CD4-positive, alpha-beta T cell treated with Interleukin-1 beta for 1 hour (primary cell): ENCODE data around the gene C11orf42.

Experiments used
- DNase-seq, 2 donors: peaks; one replicate each; pipeline ENCODE4 v3.0.0-alpha.2; 2020 to 2022

Gene C11orf42

DNA sequence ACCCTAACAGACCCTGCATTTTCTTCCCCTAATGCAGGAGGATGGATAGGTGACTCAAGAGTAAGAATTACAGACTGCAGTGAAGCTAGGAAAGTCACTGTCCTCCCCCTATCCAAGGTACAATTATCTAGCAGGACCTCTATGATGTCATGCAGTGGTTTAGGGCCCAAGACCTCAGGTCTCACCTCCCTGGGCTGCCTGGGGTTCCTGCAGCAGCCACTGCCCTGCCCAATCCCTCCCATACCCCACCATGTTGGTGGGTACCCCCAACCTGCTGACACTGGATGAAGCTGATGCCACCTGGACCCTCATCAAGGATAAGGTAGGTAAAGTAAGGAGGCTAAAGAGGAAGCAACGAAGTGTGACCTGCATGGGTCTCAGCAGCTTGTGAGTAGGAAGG is at the start of gene C11orf42:
TSS of gene C11orf42 (plus strand) at position 192 of the 400 bp plus-strand sequence. CDS start at position 251, 59 bp downstream.
- DNase-seq = no peak

GRCh38 chr11:6156628-6157359 is 48.6 kb upstream of the C11orf42 start:
- peak in 1 of 2 donors; percentile 0 for DNase-seq

DNA sequence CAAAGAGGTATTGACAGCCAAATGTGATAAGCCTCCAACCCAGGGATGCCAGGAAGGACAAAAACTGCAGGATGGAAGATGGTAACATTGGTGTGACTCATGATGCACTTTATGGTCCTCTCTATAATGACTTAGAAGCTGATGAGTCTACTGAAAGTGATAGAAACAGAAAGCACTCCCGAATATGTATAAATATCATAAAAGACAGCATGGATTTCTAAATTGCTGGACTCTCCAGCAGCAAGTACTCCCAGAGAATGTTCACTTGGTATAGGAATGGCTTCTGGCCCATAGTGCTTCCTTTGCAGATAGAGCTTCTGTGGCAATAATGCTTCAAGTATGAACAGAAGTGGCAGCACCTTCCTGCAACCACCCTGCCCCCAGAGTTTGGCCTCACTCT is 35.1 kb upstream of the C11orf42 start, which contains the start of gene OR52B2:
TSS of gene OR52B2 (minus strand) at position 101 of the 400 bp plus-strand sequence. CDS start at position 101, 0 bp downstream.
- no peak for DNase-seq

- DNase-seq = no peak
Measured at GRCh38 chr11:6175440-6175839, 29.9 kb upstream of the C11orf42 start.

DNA sequence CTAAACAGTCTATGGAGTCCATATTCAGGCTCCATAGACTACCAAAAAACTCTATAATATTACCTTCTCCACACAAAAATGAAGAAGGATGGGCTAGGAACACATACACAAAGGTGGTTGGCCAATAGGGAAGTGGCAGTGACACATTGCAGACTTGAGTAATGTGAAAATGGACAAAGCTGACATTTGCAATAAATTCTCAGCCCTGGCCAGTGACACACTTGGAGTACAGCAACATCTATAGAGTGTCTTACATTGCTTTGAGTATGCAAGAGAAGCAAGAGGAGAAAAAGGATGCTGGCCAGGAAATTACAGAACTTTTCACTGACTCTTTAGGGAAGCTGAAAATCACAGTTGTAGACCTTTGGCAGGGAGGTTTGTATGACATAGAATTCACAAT is 13.6 kb upstream of the C11orf42 start:
- peak in 1 of 2 donors; percentile 42 for DNase-seq

- DNase-seq = no peak
Measured at GRCh38 chr11:6194065-6194581, 11.2 kb upstream of the C11orf42 start.

DNA sequence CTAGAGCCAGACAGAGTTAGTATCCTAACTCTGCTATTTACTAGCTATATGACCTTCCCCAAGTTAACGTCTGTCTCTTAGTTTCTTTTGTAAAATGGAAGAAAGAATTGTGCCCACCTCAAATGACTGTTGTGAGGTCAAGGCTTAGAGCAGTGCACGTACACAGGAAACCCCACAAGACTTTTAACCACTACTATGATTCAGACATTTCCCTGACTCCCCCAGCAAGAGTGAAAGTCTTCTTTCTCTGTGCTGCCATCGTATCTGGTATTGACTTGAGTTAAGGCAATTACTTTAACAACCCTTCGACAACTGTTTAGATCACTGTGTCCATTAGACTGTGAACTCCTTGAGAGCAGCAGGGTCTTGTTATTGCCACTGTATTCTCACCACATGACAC is 9.0 kb upstream of the C11orf42 start:
- no peak for DNase-seq

GRCh38 chr11:6197466-6198200 is 7.7 kb upstream of the C11orf42 start:
- DNase-seq = no peak

- no peak for DNase-seq
Measured at GRCh38 chr11:6199174-6199810, 6.1 kb upstream of the C11orf42 start, which contains the start of gene OR52W1. Gene OR52W1 (plus strand): TSS chr11:6199224. CDS start chr11:6199224, 0 bp downstream.

DNA sequence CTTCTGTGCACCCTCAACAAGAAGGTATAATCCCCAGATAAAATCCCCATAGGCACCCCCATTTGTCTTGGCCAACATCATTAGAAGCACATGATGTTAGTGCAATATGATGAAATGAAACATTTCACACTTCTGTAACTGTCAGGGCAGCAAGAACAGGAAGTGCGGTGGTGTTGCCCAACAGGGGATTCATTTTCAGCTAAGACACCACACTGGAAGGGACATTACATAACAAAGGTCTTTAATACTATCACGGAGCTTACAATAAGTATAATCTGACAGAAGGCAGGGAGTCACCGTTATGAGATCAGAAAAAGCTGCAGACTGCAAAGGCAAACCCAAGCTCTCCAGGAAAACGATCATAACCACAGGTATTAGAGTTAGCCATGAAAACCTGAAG is 4.4 kb upstream of the C11orf42 start:
- peak; percentile 42 to 78 for DNase-seq

GRCh38 chr11:6201481-6201880 is 3.9 kb upstream of the C11orf42 start:
- DNase-seq = peak in 1 of 2 donors; percentile 29

DNA sequence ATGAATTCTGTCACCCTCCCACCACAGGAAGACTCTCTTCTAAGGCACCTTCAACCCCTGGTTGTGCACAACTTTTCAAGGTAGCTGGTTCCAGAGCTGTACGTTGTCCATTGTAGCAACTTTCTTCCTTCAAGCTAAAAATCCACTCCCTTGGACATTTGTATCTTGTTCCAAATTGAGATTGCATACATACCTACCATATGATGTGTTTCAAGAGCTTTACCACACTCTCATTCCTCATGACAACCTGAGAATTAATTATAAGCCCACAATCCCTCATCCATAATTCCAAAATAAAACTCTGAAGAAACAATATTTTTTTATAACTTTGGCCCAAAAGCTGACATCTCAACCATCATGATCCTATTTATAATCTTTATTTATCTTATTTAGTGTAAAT is 3.3 kb upstream of the C11orf42 start:
- no peak for DNase-seq

GRCh38 chr11:6203327-6203726 is 2.0 kb upstream of the C11orf42 start:
- peak in 1 of 2 donors; percentile 32 for DNase-seq

DNA sequence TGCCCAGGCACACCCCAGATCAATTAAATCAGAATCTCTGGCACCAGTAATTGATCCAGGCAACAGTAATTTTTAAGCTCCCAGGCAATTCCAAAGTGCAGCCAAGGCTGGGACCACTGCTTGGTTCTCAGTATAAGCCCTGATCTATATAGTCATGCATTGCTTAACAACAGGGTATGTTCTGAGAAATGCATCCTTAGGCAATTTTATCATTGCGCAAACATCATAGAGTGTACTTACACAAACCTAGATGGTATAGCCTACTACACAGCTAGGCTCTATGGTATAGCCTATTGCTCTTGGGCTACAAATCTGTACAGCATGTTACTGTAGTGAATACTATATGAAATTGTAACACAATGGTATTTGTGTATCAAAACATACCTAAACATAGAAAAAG is 651 bp upstream of the C11orf42 start:
- DNase-seq = no peak

GRCh38 chr11:6206456-6207180 is 1.3 kb downstream of the C11orf42 start:
- no peak for DNase-seq

DNA sequence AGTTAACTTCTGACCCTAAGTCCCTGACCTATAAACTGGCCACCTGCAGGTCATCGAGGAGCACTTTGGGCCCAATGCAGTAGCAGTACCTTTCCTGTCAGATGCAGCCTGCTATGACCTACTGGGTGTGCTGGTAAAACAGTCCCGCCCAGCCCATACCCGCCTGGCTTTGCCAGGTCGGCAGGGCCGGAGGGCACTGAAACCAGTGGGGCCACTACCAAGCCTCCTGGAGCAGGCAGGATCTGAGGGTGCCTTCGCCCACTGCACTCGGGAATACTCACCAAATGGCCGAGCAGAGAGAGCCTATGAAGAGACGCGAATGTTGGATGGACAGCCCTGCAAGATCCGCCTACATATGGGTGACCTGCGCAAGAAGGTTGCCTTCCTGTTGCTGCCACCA is 4.4 kb downstream of the C11orf42 start:
- no peak for DNase-seq

DNA sequence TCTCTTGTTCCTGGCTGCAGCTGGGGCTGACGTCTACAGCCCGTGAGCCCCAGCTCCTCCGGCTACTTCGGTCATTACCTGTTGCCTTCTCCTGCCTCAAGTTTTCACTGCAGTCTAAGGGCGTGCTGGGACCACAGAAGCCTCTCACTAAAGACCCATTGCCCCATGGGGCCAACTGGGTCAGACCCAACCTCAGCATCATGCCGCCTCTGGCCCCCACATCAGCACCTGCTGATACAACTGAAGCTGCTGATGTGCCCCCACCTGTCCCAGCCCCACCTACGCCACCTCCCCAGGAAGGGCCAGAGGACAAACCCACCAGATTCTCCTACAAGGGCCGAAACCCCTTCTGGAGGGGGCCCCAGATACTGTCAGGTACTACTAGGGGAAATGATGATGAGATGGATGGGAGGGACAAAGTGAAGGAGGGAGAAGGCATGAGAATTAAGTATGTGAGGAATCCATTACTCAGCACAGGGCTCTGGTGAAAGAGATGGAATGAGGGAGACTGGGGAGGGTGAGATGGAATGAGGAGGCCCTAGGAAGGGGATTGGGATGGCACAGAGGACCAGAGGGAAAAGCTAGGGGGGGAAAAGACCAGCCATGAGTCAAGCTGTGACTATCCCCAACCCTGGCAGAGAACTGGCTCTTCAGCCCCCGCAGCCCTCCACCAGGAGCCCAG is 5.1 kb downstream of the C11orf42 start:
- DNase-seq = no peak

- DNase-seq = no peak
Measured at GRCh38 chr11:6214530-6214929, 9.2 kb downstream of the C11orf42 start.

GRCh38 chr11:6216501-6216900 is 11.1 kb downstream of the C11orf42 start:
- no peak for DNase-seq

DNA sequence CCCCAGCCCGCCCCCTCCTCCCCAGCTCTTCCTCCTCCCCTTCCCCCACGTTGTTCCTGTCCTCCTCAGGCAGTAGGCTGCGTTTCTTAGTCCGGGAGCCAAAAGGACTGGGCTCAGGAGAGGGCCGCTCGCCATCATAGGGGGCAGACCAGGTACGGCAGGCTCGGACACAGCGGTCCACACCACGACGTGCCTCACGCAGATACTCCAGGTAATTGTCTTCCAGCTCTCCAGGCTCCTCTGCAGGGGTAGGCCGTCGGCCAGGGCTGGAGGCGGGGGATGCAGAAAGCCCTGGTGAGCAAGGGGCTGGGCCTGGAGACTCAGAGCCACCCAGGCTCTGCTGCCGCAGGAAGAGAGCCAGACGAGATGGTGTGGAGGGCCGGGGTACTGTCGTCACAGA is 12.4 kb downstream of the C11orf42 start:
- DNase-seq = no peak

GRCh38 chr11:6219359-6219758 is 14.0 kb downstream of the C11orf42 start:
- DNase-seq = no peak

- no peak for DNase-seq
Measured at GRCh38 chr11:6223854-6224253, 18.5 kb downstream of the C11orf42 start.
